ELR (cell line): ENCODE data around the gene ABCG4.
"Not testable (repeated sequence)": the region's sequence is repeated elsewhere in the genome, so short reads cannot be mapped to it uniquely, and the experiment has no call there.

Experiments
- DNase-seq: peaks from one replicate; pipeline ENCODE4 v3.0.0-alpha.2; 2015; ENCODE audit warnings: low read depth

The ABCG4 gene

DNA sequence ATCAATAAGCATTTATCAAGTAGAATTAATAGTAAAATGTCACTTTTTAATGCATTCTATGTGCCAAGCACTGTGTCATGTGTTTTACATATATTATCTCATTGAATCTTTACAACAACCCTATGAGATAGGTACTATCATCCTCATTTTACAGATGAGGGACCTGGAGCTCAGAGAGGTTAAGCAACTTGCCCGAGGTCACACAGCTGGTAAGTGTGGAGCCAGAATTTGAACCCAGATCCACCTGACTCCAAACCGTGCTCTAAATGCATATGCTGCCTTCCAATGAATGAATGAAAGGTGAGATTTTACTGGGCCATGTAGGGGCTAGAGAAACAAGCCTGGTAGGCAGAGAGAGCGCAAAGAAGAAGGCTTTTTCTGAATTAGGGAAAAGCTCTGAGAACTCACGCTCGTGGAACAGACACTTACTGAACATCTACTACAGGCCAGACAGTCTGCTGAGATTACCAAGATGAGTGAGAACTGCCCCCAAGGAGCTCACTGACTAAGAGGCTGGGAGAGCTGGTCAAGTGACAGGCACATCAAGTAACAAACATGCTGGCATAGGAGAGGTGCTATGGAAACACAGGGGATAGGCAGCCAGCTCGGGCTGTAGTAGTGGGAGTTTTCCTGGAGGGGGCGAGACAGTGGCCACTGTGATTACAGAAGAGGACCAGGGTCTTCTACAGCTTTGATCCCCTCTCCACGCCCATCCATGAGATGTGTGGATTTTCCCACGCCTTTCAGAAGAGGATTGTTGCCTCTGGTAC lies 4.4 kb downstream of the ABCG4 start:
- DNase-seq, result no peak

DNA sequence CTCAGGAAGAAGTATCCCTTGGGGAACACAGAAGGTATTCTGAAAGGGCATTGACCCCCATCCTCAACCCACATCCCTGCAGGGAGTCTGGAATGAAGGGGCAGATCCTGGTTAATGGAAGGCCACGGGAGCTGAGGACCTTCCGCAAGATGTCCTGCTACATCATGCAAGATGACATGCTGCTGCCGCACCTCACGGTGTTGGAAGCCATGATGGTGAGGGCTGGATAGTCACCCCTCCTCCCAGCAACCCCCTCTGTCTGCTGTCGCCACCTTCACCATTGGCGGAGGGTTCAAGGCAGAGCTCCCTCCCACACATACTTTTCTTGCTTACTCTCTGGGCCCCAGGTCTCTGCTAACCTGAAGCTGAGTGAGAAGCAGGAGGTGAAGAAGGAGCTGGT lies 5.3 kb downstream of the ABCG4 start:
- DNase-seq, result no peak

DNA sequence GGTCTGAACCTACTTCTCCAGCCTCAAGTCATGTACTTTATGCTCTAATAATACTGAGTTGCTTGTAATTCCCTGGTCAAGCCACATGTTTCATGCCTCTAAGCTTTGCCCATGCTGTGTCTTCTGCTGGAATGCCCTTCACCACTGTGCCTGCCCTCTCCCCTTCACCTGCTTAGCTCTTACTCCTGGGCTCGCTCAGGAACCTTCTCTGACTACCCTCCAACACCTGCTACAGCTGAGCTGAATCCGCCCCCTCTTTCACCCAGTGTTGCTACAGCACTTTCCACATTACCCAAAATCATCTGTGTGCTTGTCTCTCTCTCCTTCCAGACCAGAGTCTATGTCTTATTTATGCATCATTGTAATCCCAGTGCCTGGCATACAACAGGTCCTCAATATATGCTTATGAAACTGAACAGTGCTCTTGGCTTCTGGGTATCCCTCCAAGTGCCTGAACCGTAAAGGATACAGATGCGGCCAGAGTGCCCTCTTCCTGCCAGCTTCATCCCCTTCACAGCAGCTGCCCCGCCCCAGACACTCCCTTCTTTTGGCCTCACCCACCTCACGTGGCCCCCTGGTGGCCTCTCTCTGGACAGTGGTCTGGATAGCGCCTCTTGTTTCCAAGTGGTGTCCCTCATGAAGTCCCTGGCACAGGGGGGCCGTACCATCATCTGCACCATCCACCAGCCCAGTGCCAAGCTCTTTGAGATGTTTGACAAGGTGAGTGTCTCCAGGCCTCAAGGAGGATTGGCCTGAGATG lies 7.1 kb downstream of the ABCG4 start:
- peak; percentile 73 for DNase-seq

DNA sequence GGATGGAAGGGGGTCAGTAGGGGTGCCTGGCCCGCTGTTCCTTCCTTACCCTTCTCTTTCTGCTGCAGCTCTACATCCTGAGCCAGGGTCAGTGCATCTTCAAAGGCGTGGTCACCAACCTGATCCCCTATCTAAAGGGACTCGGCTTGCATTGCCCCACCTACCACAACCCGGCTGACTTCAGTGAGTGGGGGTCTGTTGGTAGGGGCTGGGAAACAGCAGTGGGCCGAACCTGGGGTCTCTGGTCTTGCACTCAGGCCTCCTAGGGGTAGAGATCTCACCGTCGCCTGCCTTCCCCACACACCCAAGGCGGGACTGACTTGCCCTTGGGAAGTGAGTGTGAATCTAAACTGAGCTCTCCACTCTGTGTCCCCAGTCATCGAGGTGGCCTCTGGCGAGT lies 7.6 kb downstream of the ABCG4 start:
- DNase-seq, result no peak

DNA sequence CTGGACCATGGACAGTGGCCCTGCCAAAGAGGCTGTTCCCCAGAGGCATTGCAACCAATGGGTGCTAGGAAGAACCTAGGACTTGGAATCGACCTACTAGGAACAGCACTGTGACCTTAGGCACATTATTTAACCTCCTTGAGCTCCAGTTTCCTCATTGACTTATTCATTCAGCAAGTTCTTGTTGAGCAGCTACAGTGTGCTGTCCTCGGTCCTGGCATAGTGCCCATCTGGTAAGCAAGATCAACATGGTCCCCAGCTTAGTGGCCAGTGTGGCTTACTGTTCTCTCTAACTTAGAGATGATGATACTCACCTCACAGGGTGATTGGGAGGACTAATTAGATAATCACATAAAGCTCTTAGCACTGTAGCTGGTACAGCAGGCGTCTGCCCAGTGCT lies 8.2 kb downstream of the ABCG4 start:
- DNase-seq, result no peak

DNA sequence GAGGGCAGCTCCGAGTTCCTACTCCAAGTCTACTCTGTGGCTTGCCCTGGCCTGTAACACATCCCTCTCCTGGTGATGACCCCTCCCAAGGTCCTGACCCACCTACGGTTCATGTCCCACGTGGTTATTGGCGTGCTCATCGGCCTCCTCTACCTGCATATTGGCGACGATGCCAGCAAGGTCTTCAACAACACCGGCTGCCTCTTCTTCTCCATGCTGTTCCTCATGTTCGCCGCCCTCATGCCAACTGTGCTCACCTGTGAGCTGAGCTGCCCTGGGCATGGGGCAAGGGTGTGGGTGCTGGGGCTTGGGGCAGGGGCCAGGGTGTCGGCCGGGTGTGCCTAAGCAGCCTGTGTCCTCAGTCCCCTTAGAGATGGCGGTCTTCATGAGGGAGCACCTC lies 9.6 kb downstream of the ABCG4 start:
- no peak for DNase-seq

DNA sequence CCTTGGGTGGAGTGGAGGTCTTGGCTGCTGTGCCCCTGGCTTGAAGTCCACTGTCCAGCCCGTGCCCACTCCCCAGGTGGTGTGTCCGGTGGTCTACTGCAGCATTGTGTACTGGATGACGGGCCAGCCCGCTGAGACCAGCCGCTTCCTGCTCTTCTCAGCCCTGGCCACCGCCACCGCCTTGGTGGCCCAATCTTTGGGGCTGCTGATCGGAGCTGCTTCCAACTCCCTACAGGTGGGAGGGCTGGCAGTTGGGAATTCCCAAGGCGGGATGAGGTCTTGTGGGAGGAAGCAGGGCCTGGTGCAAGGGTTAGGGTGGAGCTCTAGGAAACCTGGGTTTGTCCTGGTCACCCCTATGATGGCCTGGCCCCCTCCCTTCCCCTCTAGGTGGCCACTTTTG lies 11.3 kb downstream of the ABCG4 start:
- no peak for DNase-seq

DNA sequence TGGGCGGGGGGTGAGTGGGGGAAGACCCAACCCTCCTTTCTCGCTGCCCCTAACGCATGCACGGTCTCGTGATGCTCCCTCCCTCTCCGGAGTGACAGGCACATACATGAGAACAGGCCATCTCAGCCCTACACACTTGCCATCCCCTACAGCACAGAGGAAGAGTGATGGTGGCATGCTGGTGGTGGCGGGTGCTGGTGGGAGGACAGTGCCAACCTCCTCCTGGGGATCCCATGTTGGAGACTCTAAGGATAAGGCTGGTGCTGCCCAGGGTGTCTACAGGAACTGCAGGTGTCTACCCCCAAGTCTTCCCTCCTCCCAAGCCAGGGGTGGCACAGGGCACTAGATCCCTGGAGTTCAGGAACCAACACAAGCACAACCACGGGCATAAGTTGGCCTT lies 13.0 kb downstream of the ABCG4 start:
- no peak for DNase-seq

DNA sequence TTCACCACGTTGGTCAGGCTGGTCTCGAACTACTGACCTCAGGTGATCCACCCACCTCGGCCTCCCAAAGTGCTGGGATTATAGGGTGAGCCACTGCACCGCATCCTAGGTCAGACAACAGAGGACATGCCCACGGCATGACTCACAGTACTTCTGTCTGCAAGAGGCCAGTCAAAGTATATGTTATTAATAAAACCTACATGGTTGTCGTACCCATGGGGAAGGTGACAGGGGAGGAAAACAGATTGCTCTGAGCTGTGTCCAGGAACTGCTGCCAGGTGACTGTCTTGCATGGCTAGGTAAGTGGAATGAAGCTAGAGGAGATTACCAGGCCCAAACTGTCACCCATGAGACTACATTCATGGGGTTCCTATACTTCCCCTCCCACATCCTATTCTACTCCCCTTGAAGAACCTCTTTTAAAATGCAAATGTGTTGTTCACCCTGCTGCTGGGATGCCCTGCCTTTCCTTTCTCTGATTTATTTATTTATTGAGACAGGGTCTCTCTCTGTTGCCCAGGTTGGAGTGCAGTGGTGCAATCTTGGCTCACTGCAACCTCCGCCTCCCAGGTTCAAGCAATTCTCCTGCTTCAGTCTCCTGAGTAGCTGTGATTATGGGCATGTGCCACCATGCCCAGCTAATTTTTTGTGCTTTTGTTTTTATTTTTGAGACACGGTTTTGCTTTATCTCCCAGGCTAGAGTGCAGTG lies 17.7 kb downstream of the ABCG4 start:
- peak; percentile 83 for DNase-seq

DNA sequence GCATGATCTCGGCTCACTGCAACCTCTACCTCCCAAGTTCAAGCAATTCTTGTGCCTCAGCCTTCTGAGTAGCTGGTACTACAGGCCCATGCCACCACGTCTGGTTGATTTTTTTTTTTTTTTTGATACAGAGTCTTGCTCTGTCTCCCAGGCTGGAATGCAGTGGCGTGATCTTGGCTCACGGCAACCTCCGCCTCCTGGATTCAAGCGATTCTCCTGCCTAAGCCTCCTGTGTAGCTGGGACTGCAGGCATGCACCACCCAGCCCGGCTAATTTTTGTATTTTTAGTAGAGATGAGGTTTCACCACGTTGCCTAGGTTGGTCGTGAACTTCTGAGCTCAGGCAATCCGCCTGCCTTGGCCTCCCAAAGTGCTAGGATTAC lies 18.2 kb downstream of the ABCG4 start:
- not testable (repeated sequence) for DNase-seq

DNA sequence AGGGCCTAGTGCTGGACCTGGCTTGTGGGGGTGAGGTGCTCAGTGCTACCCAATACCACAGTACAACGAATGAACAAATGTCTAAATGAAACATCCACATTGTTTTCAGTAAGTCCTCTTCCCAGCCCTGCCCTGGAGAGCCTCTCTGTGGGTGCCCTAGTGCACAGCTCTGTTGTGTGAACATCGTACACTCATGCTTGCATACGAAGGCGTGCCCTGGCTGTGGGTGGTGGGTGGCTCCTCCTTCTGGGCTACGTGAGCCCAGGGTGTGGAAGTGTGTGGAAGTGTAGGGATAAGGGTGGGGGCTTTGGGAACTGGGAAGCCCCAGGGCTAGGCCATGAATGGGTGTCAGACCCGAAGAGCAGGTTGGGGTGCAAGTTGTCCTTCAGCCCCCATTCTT lies 19.1 kb downstream of the ABCG4 start:
- no peak for DNase-seq

DNA sequence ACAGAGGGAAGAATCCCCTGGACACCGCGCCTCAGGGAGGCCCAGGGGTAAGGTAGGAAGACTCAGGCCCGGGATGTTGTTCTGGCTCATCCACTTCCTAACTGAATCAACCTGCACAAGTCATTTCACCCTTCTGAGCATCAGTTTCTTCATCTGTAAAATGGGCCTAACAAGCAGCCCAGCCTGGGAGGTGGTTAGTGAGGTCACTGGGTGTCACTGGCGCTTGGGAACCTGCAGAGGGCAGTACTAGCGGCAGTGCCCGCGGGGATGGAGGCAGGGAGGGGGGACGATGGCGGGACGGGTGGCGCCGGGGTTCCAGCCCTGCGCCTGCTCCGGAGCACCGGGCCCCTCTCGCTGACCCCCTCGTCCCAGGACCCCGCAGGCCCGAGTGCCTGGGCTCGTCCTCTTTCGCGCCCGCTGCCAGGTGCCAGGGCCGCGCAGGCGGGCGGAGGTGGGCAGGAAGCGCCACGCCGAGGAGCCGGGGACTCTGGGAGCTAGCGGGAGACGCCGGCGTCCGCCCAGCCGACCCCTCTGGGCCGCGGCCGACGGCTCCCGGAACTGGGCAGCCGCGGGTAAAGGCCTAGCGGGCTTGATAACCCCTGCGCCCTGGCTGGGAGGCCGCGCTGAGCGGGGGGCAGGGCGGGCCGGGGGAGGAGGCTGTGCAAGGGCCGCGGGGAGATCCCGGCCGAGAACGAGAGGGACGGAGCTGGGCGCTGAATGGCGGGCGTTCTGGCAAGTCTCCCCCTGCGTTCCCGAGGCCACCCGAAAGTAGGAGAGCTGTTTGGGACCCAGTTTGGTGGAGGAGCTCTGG lies 19.8 kb downstream of the ABCG4 start, which contains the start of gene NLRX1:
Gene NLRX1 (plus strand): TSS at position 255 of the 811 bp plus-strand sequence. CDS start 2,679 bp downstream, outside the sequence.
- peak; percentile 88 for DNase-seq

DNA sequence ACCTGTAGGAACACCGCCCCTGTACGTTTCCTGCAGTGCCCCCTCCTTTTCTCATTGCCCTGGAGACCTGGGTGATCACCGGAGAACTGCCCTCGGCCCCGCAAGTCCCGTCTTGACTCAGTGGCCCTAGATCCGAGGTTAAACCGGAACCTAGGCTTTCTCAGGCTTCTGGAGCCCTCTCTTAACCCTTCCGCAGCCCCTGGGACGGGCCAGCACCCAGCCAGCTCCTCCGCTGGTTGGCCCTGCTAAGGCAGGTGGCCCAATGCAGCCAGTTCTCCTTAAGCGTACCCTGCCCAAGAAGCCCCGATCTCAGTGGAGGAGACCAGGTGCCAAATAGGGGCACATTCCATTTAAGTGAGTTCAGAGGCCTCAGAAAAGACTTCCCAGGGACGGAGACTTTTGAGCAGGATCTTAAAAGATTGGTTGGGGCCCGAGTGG lies 20.4 kb downstream of the ABCG4 start:
- DNase-seq, result peak; percentile 42

DNA sequence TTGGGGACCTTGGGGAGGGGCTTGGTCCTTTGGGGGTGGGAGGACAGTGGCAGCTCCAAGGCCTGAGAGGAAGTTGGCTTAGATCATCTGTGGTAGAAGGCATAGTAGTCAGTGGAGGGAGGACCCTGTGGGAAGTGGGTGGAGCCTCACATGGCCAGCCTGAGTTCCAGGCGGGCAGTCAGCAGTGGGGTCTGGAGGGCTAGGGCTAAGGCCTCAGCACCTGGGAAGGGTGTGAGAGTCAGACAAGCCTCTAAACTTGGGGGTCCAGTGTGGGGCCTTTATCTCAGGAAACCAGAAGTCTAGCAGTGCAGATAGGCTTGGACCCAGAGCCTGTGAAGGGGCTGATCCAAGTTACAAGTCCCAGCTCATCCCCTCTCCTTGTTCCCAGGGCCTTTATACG lies 23.7 kb downstream of the ABCG4 start:
- DNase-seq, result no peak

DNA sequence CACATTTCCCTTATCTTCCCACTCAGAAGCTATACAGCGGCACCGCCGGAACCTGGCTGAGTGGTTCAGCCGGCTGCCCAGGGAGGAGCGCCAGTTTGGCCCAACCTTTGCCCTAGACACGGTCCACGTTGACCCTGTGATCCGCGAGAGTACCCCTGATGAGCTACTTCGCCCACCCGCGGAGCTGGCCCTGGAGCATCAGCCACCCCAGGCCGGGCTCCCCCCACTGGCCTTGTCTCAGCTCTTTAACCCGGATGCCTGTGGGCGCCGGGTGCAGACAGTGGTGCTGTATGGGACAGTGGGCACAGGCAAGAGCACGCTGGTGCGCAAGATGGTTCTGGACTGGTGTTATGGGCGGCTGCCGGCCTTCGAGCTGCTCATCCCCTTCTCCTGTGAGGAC lies 24.6 kb downstream of the ABCG4 start:
- DNase-seq, result no peak

DNA sequence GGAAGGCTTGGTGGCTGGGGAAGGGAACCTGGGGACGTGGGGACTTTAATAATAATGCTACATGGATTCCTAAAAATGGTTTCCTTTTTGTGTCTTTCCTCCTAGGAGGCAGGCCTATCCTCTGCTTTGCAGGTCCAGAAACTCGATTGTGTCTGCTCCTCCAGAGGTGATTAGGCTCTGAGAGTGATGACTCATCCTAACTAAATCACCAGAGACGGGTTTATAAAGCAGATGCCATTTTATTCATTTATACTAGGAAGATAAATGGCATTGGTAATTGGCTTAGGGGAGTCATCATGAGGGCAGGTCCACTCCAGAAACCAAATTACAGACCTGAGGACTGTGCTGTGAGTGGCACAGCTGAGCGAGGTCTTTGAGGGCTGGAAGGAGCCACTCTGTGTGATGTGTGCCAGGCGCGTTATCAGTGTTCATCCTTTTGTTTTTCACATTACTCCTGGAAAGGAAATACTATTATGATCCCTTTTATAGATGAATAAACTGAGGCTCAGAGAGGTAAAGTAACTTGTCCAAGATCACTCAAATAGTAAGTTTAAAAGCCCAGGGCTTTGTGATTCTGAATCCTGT lies 26.7 kb downstream of the ABCG4 start:
- peak; percentile 62 for DNase-seq

DNA sequence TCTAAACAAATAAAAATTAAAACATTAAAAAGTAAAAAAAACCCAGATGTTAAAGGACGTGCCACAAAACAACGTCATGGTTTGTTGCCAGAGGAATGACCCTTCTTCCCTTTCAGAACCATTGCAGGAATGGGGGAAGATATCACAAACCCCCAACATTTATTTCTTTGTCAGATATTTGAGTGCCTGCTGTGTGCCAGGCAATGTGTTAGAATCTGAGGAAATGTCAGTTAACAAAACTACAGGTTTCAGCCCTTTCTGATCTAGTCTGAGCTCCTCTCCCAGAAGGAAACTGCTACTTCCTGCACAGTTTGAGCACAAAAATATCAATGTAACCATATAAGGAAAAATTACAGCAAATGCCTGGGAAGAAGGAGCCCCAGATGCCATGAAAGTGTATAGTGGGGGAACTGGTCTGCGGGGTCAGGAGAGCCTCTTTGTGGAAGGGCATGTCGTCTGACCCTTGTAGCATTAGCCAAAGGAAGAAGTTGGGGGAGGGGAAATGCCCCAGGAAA lies 29.4 kb downstream of the ABCG4 start:
- DNase-seq, result no peak

DNA sequence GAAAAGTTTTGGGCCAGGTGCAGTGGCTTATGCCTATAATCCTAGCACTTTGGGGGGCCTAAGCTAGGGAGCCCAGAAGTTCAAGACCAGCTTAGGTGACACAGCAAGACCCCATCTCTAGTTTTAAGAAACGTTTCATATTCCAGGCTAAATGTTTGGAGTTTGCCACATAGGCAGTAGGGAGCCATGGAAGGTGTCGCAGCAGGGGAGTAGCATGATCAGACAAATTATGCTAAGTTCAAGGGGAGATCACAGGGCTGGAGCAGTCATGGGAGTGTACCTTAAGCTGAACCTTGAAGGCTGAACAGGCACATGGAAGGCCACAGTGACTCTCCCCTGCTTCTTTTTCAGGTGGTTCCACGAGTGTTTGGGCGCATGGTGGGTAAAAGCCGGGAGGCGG lies 30.5 kb downstream of the ABCG4 start:
- no peak for DNase-seq

DNA sequence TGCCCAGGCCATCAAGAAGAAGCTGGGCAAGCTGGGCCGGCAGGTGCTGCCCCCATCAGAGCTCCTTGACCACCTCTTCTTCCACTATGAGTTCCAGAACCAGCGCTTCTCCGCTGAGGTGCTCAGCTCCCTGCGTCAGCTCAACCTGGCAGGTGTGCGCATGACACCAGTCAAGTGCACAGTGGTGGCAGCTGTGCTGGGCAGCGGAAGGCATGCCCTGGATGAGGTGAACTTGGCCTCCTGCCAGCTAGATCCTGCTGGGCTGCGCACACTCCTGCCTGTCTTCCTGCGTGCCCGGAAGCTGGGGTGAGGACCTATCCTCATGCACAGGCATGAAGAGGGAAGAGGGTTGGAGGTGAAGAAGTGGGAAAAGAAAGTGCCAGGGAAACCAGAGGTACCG lies 31.1 kb downstream of the ABCG4 start:
- DNase-seq, result no peak

DNA sequence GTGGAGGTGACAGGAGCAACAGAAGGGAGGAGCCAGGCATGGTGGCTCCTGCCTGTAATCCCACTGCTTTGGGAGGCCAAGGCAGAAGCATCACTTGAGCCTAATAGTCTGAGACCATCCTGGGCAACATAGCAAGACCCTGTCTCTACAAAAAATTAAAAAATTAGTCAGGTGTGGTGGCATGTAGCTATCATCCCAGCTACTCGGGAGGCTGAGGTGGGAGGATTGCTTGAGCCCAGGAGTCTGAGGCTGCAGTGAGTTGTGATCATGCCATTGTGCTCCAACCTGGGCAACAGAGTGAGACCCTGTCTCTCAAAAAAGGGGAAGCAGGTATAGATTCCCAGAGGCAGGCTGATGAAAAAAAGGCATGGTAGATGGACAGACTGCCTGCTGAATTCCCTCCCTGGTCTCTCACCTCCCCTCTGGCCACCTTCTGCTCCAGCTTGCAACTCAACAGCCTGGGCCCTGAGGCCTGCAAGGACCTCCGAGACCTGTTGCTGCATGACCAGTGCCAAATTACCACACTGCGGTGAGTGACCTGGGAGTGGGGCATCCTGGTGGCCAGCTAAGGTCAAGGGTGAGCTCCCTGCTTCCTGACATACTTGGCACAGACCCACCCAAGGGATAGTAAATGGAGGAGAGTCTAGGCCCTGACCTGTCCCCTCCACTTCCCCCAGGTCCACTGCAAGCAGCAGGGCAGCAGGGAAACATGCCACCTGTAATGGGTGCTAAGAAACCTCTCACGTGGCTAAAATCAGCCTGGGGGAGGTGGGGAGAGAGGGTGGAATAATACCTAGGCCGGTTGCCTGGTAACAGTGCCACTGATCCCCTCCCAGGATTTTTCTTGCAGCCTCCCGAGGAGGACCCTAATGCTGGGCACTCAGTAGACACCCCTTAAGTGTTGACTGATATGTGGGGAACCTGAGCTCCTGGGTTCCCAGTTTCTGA lies 32.2 kb downstream of the ABCG4 start:
- DNase-seq, result no peak
